Ishikawa (cell line): ENCODE data around the gene RFX5.

Experiments
- CEBPB ChIP-seq: IDR thresholded peaks from 2 replicates; pipeline ENCODE4 v1.6.1; 2012
- CREB1 ChIP-seq: IDR thresholded peaks from 2 replicates; pipeline ENCODE4 v1.6.1; 2012; ENCODE audit warnings: low read depth
- EGR1 ChIP-seq: IDR thresholded peaks from 2 replicates; pipeline ENCODE4 v1.6.1; 2012
- EP300 ChIP-seq: IDR thresholded peaks from 2 replicates; pipeline ENCODE4 v1.6.1; 2012; ENCODE audit warnings: borderline replicate concordance
- FOXM1 ChIP-seq: IDR thresholded peaks from 2 replicates; pipeline ENCODE4 v1.6.1; 2012; ENCODE audit warnings: low read depth, borderline replicate concordance
- NFIC ChIP-seq: IDR thresholded peaks from 2 replicates; pipeline ENCODE4 v1.6.1; 2012
- RAD21 ChIP-seq: IDR thresholded peaks from 2 replicates; pipeline ENCODE4 v1.6.1; 2012; ENCODE audit warnings: low read depth
- TAF1 ChIP-seq: IDR thresholded peaks from 2 replicates; pipeline ENCODE4 v1.6.1; 2012; ENCODE audit warnings: low read depth, mild to moderate bottlenecking
- TCF12 ChIP-seq: IDR thresholded peaks from 2 replicates; pipeline ENCODE4 v1.6.1; 2012; ENCODE audit warnings: low read depth
- TEAD4 ChIP-seq: IDR thresholded peaks from 2 replicates; pipeline ENCODE4 v1.6.1; 2012
- YY1 ChIP-seq: IDR thresholded peaks from 2 replicates; pipeline ENCODE4 v1.6.1; 2012; ENCODE audit warnings: low read depth
- ZBTB7A ChIP-seq: IDR thresholded peaks from 2 replicates; pipeline ENCODE4 v1.6.1; 2012; ENCODE audit warnings: low read depth
- TF ChIP-seq, protein P1 (sequence below): IDR thresholded peaks from 2 replicates; pipeline ENCODE4 v1.6.1; 2012; ENCODE audit warnings: low read depth, mild to moderate bottlenecking
- TF ChIP-seq, protein P2 (sequence below): IDR thresholded peaks from 2 replicates; pipeline ENCODE4 v1.6.1; 2012
- TF ChIP-seq, protein P3 (sequence below): IDR thresholded peaks from 2 replicates; pipeline ENCODE4 v1.6.1; 2012

RFX5 gene

DNA sequence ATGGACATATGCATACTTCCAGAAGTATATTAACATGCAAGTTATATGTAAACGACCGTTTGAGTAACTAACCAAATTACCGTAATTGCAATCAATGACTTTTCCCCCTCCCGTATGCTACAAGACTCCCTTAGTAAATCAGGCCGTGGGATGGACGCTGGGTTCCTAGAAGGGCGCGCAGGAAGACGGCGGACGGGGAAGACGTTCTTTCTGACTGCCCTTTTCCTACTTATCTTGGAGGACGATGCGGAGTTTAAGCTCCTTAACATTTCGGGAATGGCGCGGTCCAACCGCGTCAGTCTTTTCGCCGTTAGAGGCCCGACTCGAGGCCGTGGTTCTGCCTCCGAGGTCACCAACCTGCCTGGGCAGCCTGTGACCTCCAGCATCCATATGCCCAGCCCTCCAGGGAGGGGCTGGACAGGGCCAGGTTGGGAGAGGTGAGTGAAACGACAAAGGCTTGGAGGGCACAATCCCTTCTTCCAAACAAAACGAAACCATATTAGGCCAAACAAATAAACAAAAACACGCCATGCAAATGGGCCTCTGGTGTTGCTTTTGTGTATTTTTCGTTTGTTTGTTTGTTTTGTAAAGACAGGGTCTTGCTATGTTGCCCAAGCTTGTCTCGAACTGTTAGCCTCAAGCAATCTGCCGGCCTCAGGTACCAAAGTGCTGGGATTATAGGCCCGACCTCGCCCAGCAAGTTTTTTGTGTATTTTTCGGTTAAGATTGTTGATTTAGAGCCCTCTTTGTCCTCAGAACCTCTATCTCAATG is 19.0 kb downstream of the RFX5 start:
- TF ChIP-seq CREB1 (no peak), EGR1 (no peak), NFIC (no peak), TAF1 (no peak), FOXM1 (no peak), TCF12 (no peak), YY1 (no peak), CEBPB (no peak), TEAD4 (no peak), RAD21 (no peak), EP300 (no peak), ZBTB7A (no peak)
- TF ChIP-seq, protein P1, sequence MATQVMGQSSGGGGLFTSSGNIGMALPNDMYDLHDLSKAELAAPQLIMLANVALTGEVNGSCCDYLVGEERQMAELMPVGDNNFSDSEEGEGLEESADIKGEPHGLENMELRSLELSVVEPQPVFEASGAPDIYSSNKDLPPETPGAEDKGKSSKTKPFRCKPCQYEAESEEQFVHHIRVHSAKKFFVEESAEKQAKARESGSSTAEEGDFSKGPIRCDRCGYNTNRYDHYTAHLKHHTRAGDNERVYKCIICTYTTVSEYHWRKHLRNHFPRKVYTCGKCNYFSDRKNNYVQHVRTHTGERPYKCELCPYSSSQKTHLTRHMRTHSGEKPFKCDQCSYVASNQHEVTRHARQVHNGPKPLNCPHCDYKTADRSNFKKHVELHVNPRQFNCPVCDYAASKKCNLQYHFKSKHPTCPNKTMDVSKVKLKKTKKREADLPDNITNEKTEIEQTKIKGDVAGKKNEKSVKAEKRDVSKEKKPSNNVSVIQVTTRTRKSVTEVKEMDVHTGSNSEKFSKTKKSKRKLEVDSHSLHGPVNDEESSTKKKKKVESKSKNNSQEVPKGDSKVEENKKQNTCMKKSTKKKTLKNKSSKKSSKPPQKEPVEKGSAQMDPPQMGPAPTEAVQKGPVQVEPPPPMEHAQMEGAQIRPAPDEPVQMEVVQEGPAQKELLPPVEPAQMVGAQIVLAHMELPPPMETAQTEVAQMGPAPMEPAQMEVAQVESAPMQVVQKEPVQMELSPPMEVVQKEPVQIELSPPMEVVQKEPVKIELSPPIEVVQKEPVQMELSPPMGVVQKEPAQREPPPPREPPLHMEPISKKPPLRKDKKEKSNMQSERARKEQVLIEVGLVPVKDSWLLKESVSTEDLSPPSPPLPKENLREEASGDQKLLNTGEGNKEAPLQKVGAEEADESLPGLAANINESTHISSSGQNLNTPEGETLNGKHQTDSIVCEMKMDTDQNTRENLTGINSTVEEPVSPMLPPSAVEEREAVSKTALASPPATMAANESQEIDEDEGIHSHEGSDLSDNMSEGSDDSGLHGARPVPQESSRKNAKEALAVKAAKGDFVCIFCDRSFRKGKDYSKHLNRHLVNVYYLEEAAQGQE, result no peak
- TF ChIP-seq, protein P2, sequence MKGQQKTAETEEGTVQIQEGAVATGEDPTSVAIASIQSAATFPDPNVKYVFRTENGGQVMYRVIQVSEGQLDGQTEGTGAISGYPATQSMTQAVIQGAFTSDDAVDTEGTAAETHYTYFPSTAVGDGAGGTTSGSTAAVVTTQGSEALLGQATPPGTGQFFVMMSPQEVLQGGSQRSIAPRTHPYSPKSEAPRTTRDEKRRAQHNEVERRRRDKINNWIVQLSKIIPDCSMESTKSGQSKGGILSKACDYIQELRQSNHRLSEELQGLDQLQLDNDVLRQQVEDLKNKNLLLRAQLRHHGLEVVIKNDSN, result no peak
- TF ChIP-seq, protein P3, sequence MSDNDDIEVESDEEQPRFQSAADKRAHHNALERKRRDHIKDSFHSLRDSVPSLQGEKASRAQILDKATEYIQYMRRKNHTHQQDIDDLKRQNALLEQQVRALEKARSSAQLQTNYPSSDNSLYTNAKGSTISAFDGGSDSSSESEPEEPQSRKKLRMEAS, result no peak

DNA sequence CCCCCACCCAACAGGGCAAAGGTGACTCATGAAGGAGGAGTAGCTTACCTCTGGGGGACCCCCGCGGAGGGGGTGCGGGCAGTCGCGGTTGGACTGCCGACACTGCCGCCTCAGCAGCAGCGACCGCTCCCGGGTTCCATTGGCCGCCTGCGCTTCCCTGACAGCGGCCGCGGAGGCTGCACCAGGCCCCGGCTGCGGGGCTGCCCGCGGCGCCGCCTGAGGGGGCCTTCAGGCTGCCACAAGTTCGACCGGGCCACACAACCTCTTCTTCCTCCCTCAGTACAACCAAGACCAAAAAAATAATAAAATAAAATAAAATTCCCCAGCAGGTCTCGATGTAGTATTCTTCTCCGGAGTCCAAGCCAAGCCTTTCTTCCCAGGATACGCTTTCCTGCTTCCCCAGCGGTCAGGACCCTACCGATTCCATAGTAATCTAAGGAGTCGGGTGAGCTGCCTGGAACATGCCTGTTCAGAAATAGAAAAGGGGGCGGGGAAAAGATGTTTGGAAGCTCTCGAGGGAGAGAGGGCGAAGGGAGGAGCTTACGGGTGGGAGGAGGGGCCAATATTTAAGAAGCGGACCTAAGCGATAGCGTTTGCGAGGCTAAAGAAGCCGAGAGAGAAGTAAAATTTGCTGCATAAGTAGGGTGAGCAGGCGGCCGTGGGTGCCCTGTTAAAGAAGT is 19.7 kb downstream of the RFX5 start, which contains the start of gene PI4KB:
PI4KB (minus strand) TSS at position 194 of the 680 bp plus-strand sequence. CDS start 10,935 bp downstream, outside the sequence.
- TF ChIP-seq RAD21 (no peak), YY1 (peak; percentile 72), TAF1 (peak; percentile 80)
- TF ChIP-seq, protein P3, result peak; percentile 43; the same call in 1 of the 2 replicates
- TF ChIP-seq, protein P2, result 0 out of 2 replicates have a peak, but pooled peaks have one; percentile 12

DNA sequence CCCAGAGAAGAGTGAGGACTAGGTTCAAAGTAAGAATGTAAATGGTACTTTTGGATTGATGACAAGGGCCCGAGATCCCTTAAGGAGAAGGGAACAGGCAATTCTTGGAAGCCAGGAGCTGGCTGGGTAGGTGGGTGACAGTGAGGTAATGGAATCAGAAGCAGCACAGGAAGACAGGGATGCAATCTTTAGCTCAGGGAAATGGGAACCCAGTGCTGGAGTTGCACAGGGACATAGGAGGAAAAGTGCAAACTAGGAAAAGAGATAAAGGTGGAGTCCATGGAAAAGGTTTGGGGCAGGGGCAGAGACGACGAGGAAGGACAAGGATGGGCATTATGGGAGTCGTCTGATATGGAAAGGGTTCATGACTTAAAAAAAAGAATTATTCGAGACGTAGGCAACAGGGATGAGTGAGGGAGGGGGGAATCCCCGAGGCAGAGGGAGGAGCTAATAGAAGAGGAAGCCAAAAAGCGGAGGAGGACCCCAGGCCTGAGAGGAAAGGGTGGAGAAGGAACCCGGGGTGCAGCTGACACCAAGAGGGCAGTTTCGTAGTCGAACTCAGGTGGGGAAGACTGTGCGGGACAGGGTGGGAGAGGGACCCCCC is 20.3 kb downstream of the RFX5 start:
- TF ChIP-seq TAF1, result no peak
- TF ChIP-seq CEBPB, result no peak
- no peak for TF ChIP-seq EGR1
- TF ChIP-seq TCF12, result no peak
- no peak for TF ChIP-seq NFIC
- TF ChIP-seq CREB1, result no peak
- TF ChIP-seq, protein P1, result no peak
- no peak for TF ChIP-seq TEAD4
- no peak for TF ChIP-seq RAD21
- TF ChIP-seq, protein P3, result no peak
- TF ChIP-seq, protein P2, result no peak
- no peak for TF ChIP-seq EP300
- TF ChIP-seq YY1, result no peak
- TF ChIP-seq ZBTB7A, result no peak
- no peak for TF ChIP-seq FOXM1

DNA sequence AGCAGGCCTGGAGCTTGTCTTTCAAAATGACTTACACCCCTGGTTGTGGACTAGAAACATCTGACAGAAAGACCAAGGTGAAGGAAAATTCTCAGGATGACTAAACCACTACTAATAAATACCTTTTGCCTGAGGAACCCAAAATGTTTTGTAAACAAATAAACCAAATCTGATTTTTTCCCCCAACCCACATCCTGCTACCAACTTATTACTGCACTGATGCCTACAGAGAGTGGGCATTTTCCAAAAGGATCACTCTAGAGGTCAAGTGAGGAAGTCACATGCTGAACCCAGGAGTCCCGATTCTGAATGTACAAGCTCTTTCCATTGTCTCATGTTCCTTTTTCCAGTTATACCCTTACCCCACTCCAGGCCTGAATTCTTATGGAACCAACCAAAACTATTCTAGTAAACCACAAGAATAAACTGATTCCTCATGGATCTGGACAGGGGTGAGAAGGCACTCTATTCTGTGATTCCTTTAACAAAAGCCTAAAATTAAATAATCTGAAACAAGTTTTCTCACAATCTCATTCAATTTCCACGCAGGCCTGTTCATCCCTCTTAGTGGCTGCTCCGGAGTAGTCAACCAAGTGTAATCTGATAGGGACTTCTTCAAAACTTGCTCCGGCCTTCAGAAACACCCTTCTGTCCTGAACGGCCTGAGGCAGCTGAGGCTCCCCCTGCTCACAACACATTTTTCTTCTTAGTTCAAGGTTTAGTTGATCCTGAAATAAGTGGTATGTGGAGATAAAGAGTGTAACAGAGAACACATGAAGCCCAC is 21.2 kb downstream of the RFX5 start:
- no peak for TF ChIP-seq TCF12
- TF ChIP-seq CEBPB, result no peak
- TF ChIP-seq TAF1, result no peak
